ENCODE data around the gene ZNF836.

ZNF836 gene

DNA sequence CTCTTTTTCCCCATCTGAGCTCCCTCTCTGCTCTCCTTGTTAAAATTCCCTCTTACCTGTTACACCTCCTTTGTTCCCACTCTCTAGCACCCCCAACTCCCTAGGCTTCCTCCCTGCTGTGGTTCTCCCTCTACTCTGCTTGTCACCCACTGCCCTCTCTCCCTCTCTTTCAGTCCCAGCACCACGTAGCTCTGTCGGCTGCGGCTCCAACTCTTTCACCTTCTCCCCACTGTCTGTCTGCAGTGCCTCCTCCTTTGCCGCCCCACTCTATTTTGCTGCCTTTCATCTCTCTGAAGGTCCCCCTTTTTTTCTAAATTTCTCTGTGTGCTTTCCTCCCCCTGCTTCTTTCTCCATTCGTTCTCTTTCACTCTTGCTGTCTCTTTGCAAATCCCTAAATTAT, 1.1 kb downstream of the ZNF836 start:
- in situ Hi-C loops (cut with MboI; ENCODE audit: low pct_unique_long_range_greater_than_20kb, low sequenced_read_pairs, unreplicated experiment), result no loop called here
- no peak for DNase-seq (ENCODE audit: low spot score)
- TF ChIP-seq, protein P1, sequence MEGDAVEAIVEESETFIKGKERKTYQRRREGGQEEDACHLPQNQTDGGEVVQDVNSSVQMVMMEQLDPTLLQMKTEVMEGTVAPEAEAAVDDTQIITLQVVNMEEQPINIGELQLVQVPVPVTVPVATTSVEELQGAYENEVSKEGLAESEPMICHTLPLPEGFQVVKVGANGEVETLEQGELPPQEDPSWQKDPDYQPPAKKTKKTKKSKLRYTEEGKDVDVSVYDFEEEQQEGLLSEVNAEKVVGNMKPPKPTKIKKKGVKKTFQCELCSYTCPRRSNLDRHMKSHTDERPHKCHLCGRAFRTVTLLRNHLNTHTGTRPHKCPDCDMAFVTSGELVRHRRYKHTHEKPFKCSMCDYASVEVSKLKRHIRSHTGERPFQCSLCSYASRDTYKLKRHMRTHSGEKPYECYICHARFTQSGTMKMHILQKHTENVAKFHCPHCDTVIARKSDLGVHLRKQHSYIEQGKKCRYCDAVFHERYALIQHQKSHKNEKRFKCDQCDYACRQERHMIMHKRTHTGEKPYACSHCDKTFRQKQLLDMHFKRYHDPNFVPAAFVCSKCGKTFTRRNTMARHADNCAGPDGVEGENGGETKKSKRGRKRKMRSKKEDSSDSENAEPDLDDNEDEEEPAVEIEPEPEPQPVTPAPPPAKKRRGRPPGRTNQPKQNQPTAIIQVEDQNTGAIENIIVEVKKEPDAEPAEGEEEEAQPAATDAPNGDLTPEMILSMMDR (IDR thresholded peaks at IDR 0.05; ENCODE audit: extremely low read depth, insufficient read depth, missing control alignments), result no peak

- in situ Hi-C loops (cut with MboI; ENCODE audit: low pct_unique_long_range_greater_than_20kb, low sequenced_read_pairs, unreplicated experiment), result no loop called here
- TF ChIP-seq, protein P1 (IDR thresholded peaks at IDR 0.05; ENCODE audit: extremely low read depth, insufficient read depth, missing control alignments), result no peak
- no peak for DNase-seq (ENCODE audit: low spot score)
Measured at GRCh38 chr19:52155596-52156359, 15.6 kb downstream of the ZNF836 start.

- TF ChIP-seq, protein P1 (IDR thresholded peaks at IDR 0.05; ENCODE audit: extremely low read depth, insufficient read depth, missing control alignments), result no peak
- in situ Hi-C loops (cut with MboI; ENCODE audit: low pct_unique_long_range_greater_than_20kb, low sequenced_read_pairs, unreplicated experiment), result no loop called here
- no peak for DNase-seq (ENCODE audit: low spot score)
Measured at GRCh38 chr19:52148256-52148655, 23.2 kb downstream of the ZNF836 start.

GRCh38 chr19:52142001-52142595, 29.3 kb downstream of the ZNF836 start:
- in situ Hi-C loops (cut with MboI; ENCODE audit: low pct_unique_long_range_greater_than_20kb, low sequenced_read_pairs, unreplicated experiment), result no loop called here
- DNase-seq (ENCODE audit: low spot score), result no peak
- TF ChIP-seq, protein P1 (IDR thresholded peaks at IDR 0.05; ENCODE audit: extremely low read depth, insufficient read depth, missing control alignments), result no peak

DNA sequence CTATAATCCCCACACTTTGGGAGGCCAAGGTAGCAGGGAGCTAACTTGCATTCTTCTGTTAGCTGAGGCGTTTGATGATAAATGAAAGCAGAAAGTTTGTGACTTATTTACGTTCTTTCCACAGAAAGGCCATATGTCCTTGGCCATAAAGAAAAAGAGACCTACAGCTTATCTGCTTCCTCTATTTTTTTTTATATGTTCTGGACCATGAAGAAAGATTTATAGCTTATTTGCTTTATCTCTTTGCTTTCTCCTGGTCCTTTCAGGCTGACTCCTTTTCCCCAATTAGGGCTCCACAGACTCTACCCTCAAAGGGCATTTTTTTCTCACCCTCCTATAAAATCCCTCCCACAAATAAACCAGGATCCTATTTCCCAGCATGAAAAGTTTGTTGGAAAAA, 30.2 kb downstream of the ZNF836 start:
- DNase-seq (ENCODE audit: low spot score), result no peak
- in situ Hi-C loops (cut with MboI; ENCODE audit: low pct_unique_long_range_greater_than_20kb, low sequenced_read_pairs, unreplicated experiment), result no loop called here
- TF ChIP-seq, protein P1 (IDR thresholded peaks at IDR 0.05; ENCODE audit: extremely low read depth, insufficient read depth, missing control alignments), result no peak

DNA sequence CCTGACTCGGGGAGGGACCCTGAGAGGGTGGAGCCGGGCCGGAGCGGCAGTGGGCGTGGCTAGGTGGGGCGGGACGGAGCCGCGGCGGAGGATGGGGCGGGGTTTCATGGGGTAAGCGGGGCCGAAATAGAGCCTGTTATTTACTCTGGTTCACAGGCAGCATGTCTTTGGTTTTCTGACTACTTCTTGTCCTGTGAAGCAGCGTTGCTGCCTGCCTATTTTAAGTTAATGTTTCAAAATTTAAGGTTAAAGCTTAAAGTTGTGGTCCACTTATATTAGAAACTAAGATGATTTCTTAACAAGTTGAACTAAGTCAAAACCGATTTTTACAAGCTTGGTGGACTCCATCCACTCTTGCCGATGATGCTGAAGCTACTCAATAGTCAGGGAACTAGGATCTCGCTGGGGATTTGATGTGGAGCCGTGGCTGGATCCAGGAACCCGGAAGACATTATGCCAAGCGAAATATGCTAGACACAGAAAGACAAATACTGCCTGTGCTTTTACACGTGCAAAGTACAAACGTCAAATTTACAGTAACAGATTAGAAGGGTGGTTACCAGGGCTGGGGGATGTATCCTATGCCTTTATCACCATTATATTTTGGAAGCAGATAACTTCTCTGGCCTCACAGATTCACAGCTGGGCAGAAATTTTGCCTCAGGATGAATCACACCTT, 31.2 kb downstream of the ZNF836 start:
- DNase-seq (ENCODE audit: low spot score), result peak; percentile 94
- in situ Hi-C loops (cut with MboI; ENCODE audit: low pct_unique_long_range_greater_than_20kb, low sequenced_read_pairs, unreplicated experiment), result no loop called here
- TF ChIP-seq, protein P1 (IDR thresholded peaks at IDR 0.05; ENCODE audit: extremely low read depth, insufficient read depth, missing control alignments), result no peak
